ENCODE measurements around the gene LRRC32. TPM values are rescaled to one million over a fixed set of nuclear protein-coding genes. Genes with fewer than 3 reads are reported as not detected.

Gene LRRC32
- total RNA-seq, 1 experiment from 2014 or later = 0.27 TPM

DNA sequence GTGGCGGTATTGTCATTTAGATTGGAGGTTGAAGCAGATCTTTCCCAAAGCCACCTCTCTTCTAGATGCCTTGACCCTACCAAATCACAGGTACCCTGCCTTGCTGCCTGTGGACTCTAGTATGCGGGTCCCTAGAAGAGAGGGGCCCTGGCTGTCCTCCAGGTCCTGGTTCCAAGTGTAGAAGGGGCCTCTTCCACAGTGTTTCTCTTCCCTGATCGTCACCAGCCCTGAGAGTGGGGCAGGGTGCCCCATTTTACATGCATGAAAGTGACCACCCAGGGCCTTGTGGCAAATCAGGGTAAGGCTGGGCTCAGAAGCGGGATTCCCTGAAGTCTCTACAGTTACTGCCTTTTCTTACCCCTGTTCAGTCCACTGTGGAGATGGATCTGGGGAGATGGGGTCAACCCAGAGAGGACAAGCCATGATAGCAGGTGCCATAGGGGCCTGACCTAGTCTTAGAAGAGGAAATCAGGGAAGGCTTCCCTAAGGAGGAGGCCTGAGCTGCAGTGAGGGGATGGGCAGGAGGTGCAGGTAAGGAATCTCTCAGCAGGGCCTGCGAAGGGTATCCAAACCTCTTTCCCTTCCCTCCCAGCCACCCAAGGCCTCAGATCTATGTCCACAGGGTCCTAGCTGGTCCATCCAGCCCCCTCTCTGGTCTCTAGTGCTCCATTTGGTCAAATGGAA, 1.2 kb upstream of the LRRC32 start:
- H3K27me3 Mint-ChIP-seq (ENCODE audit: insufficient read depth, unreplicated experiment) = peaks cover 3% of the 10 kb centered on the region
- POLR2A ChIA-PET = no interaction called here

GRCh38 chr11:76671237-76671592, 668 bp upstream of the LRRC32 start:
- BruUV-seq (replicated peaks) = no TSS peak
- DNase-seq = no peak
- H3K27ac Mint-ChIP-seq (ENCODE audit: unreplicated experiment) = no peak overlapping the region
- no peaks in the 10 kb centered on the region for H3K36me3 Mint-ChIP-seq (ENCODE audit: insufficient read depth, unreplicated experiment)
- no peaks in the 10 kb centered on the region for H3K9me3 ChIP-seq
- ChIA-PET POLR2A (no interaction called here), CTCF (interaction anchor here (0.6 kb wide), 1 partner anchor 99 kb away, joined by 3 read pairs; no protein-coding TSS in a partner anchor)
- no peaks in the 10 kb centered on the region for H3K4me1 Mint-ChIP-seq (ENCODE audit: low read depth, unreplicated experiment)
- no peaks in the 10 kb centered on the region for H3K36me3 ChIP-seq (ENCODE audit: control insufficient read depth, insufficient read depth, low read length)
- no peaks in the 10 kb centered on the region for H3K9me3 Mint-ChIP-seq (ENCODE audit: unreplicated experiment)
- H3K4me3 ChIP-seq (ENCODE audit: low read depth, low read length) = no peak overlapping the region
- peaks cover 3% of the 10 kb centered on the region for H3K27me3 Mint-ChIP-seq (ENCODE audit: insufficient read depth, unreplicated experiment)
- intact Hi-C loops (cut with micrococcal nuclease; ENCODE audit: unreplicated experiment) = loop anchor here (5.0 to 10.0 kb wide), 2 partner anchors 99 to 226 kb away; partner anchors contain the start of gene EMSY
- H3K4me3 Mint-ChIP-seq (ENCODE audit: unreplicated experiment) = peak overlapping the region; percentile 16
- peaks cover 9% of the 10 kb centered on the region for H3K4me1 ChIP-seq
- no peaks in the 10 kb centered on the region for H3K27me3 ChIP-seq (replicated peaks; ENCODE audit: control insufficient read depth, insufficient read depth, low read length)
- no peak for TF ChIP-seq CTCF (IDR thresholded peaks at IDR 0.05; ENCODE audit: insufficient read depth in 1 of 2, low read depth in 1 of 2, low read length in 1 of 2, severe bottlenecking in 1 of 2, unreplicated experiment in 1 of 2)

More for the DNA sequence above, 1.2 kb upstream of the LRRC32 start:
- Mint-ChIP-seq H3K27ac (ENCODE audit: unreplicated experiment) (no peak overlapping the region), H3K36me3 (ENCODE audit: insufficient read depth, unreplicated experiment) (no peaks in the 10 kb centered on the region), H3K9me3 (ENCODE audit: unreplicated experiment) (no peaks in the 10 kb centered on the region), H3K4me1 (ENCODE audit: low read depth, unreplicated experiment) (no peaks in the 10 kb centered on the region), H3K4me3 (ENCODE audit: unreplicated experiment) (peak overlapping the region; percentile 16)
- Histone ChIP-seq H3K36me3 (ENCODE audit: control insufficient read depth, insufficient read depth, low read length) (no peaks in the 10 kb centered on the region), H3K4me3 (ENCODE audit: low read depth, low read length) (no peak overlapping the region), H3K9me3 (no peaks in the 10 kb centered on the region), H3K27me3 (replicated peaks; ENCODE audit: control insufficient read depth, insufficient read depth, low read length) (no peaks in the 10 kb centered on the region), H3K4me1 (peaks cover 9% of the 10 kb centered on the region)
- no TSS peak for BruUV-seq (replicated peaks)
- DNase-seq = no peak
- intact Hi-C loops (cut with micrococcal nuclease; ENCODE audit: unreplicated experiment) = loop anchor here (5.0 to 10.0 kb wide), 2 partner anchors 99 to 227 kb away; partner anchors contain the start of gene EMSY
- no peak for TF ChIP-seq CTCF (IDR thresholded peaks at IDR 0.05; ENCODE audit: insufficient read depth in 1 of 2, low read depth in 1 of 2, low read length in 1 of 2, severe bottlenecking in 1 of 2, unreplicated experiment in 1 of 2)
- CTCF ChIA-PET = interaction anchor here (0.6 kb wide), 1 partner anchor 100 kb away, joined by 3 read pairs; no protein-coding TSS in a partner anchor

DNA sequence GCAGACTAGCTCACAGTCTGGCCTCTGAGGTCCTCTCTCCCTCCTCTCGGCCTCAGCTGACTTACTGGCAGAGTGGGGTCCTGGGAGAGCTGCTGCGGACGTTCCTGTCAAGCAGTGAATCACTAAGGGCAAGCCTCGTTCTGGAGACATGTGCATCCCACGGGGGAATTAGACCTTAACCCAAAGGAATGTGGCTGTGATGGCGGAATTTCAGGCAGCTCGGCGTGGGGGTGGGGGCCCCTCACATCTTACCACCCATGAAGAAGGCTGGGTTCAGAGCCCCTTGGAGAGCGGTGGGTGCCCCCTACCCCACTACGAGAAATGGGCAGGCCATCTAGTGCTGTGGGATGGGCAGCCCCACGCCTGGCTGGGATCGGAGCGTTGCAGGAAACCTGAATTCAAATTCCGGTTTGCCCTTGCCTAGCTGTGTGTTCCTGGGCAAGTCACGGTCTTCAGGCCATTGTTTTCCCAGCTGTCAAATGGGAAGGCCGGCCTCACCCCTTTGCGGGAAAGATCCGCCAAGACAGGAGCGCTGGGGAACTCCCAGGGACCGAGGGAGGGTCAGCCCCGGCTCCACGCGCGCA, 554 bp downstream of the LRRC32 start:
- Histone ChIP-seq H3K4me1 (peaks cover 9% of the 10 kb centered on the region), H3K36me3 (ENCODE audit: control insufficient read depth, insufficient read depth, low read length) (no peaks in the 10 kb centered on the region), H3K4me3 (ENCODE audit: low read depth, low read length) (peak overlapping the region; percentile 28), H3K9me3 (no peaks in the 10 kb centered on the region), H3K27me3 (replicated peaks; ENCODE audit: control insufficient read depth, insufficient read depth, low read length) (no peaks in the 10 kb centered on the region)
- Mint-ChIP-seq H3K27me3 (ENCODE audit: insufficient read depth, unreplicated experiment) (peaks cover 3% of the 10 kb centered on the region), H3K27ac (ENCODE audit: unreplicated experiment) (no peak overlapping the region), H3K9me3 (ENCODE audit: unreplicated experiment) (no peaks in the 10 kb centered on the region), H3K4me1 (ENCODE audit: low read depth, unreplicated experiment) (no peaks in the 10 kb centered on the region), H3K36me3 (ENCODE audit: insufficient read depth, unreplicated experiment) (no peaks in the 10 kb centered on the region), H3K4me3 (ENCODE audit: unreplicated experiment) (peak overlapping the region; percentile 60)
- no TSS peak for BruUV-seq (replicated peaks)
- TF ChIP-seq CTCF (IDR thresholded peaks at IDR 0.05; ENCODE audit: insufficient read depth in 1 of 2, low read depth in 1 of 2, low read length in 1 of 2, severe bottlenecking in 1 of 2, unreplicated experiment in 1 of 2) = no peak
- CTCF ChIA-PET = interaction anchor here (0.6 kb wide), 1 partner anchor 1324 kb away, joined by 4 read pairs; the partner anchor contains the start of gene INTS4
- POLR2A ChIA-PET = no interaction called here
- no peak for DNase-seq
- intact Hi-C loops (cut with micrococcal nuclease; ENCODE audit: unreplicated experiment) = loop anchor here (5.0 to 10.0 kb wide), 2 partner anchors 98 to 225 kb away; partner anchors contain the start of gene EMSY

Data from Caco-2 (cell line).